GM12874 (cell line): ENCODE data around the gene CKS1B.

ENCODE experiments used
- TF ChIP-seq, protein P1 (sequence below): IDR thresholded peaks from 2 replicates; pipeline ENCODE4 v1.5.1; 2011; ENCODE audit warnings: low read depth, mild to moderate bottlenecking, control low read depth, low read length, moderate library complexity; ENCODE audit not compliant: insufficient read depth

The CKS1B gene

DNA sequence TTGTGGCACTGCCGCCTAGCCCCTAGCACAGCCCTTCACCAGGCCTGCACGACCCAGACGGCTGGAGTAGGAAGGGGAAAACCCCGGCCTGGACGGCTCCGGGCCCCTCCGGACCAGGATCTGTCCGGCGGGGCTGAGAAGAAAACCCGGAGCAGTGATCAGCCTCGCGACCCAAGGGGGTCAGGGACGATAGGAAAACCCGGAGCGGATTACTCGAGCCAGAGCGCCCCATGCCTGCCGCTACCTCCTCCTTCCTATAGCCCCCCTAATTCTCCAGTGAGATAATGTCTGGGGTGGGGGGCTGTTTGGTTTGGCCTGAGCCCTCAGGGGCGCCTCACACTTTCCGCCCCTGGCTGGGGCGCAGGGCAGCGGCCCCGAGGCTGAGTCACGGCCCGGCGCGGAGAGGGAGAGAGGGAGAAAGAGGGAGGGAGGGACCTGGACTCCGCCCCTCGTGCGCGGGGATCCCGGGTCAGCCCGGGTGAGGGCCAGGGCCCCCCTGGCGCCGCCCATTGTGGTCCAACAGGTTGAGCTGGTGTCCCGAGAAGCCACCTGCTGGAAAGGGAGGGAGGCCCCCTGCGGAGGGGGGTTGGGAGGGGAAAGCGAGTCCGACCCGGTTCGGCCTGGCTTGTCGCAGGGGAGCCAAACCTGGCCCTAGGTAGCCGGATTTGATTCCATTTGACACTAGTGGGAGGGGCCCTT, 26.4 kb downstream of the CKS1B start:
- TF ChIP-seq, protein P1, sequence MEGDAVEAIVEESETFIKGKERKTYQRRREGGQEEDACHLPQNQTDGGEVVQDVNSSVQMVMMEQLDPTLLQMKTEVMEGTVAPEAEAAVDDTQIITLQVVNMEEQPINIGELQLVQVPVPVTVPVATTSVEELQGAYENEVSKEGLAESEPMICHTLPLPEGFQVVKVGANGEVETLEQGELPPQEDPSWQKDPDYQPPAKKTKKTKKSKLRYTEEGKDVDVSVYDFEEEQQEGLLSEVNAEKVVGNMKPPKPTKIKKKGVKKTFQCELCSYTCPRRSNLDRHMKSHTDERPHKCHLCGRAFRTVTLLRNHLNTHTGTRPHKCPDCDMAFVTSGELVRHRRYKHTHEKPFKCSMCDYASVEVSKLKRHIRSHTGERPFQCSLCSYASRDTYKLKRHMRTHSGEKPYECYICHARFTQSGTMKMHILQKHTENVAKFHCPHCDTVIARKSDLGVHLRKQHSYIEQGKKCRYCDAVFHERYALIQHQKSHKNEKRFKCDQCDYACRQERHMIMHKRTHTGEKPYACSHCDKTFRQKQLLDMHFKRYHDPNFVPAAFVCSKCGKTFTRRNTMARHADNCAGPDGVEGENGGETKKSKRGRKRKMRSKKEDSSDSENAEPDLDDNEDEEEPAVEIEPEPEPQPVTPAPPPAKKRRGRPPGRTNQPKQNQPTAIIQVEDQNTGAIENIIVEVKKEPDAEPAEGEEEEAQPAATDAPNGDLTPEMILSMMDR: no peak

DNA sequence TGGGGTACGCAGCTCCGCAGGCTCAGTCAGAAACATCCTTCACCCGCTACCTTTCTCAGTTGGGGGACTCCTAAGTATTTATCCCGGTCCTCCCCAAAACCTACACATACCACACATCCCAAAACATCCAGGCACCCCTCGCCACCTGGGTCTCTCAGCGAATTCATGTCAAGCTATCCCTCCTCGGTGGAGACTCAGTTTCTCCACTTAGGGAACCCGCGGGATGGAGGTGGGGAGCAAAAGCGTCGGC, 26.9 kb downstream of the CKS1B start:
- TF ChIP-seq, protein P1: no peak

DNA sequence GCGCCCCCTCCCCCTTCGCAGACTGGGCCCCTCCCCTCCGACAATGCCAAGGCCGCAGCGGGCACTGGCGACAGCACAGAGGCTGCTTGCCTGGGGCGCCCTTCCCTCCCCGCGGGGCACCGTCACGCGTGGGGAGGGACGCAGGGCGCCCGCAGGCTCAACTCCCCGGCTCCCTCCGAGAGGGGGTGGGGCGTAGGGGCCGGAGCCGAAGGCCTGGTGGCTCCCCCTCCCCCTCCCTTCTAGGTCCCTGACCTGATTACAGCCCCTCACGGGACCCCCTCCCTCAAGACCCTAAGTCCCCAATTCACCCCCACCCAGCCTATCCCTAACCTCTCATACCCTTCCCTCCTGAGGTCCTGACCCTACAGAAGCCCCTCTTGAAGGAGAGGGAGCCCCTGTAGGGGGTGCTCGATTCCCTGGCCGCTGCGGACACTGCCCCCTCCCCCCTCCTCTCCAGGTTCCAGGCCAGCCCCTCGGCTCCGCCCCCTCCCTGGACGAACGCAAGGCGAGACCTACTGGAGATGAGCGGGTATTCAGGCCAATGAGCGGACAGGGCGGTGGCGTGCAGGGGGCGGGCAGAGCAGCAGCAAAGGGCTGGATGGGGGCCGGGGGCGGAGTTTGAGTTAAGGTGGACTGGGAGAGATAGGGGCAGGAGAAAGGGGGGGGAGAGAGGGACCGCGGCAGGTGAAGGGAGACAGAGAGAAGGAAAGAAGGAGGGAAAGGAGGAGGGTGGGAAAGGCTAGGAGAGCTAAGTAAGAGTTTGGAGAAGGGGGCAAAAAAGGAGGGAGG, 27.4 kb downstream of the CKS1B start:
- TF ChIP-seq, protein P1: peak; percentile 60

DNA sequence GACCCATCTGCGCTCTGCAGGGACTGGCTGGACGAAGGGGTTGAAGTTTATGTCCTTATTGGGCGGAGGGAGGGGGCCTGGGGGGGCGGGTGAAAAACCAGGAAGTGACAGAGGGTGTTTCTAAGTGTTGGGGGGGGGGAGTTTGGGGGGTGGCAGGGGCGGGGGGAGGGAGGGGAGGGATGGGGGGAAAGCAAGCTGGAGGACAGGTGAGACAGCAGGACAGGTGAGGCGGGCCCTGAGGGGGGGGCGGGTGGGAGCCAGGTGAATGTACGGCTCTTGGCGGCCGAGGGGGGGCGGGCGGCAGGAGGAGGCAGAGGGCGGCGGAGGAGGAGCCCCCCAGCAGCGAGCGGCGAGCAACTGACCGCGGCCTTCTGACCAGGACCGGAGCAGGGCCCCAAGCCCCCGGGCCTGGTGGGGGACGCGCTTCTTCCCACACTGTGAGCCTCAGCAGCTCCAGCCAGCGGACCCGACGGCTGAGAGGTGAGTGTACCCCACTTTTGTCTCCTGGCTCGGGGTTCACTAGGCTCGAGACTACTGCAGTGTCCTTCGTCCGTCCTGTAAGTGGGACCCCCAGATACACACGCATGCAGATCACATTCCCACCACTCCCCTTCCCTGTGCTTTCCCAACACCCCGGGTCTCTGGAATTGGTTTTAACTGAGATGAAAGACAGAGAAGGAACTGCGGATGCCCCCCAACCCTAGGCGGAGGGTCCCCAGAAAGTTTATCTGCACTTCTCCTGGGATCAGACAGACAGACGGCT, 28.2 kb downstream of the CKS1B start, which contains the start of gene ZBTB7B:
Gene ZBTB7B (plus strand): TSS at position 339 of the 763 bp plus-strand sequence. CDS start 11,859 bp downstream, outside the sequence.
- TF ChIP-seq, protein P1: no peak

DNA sequence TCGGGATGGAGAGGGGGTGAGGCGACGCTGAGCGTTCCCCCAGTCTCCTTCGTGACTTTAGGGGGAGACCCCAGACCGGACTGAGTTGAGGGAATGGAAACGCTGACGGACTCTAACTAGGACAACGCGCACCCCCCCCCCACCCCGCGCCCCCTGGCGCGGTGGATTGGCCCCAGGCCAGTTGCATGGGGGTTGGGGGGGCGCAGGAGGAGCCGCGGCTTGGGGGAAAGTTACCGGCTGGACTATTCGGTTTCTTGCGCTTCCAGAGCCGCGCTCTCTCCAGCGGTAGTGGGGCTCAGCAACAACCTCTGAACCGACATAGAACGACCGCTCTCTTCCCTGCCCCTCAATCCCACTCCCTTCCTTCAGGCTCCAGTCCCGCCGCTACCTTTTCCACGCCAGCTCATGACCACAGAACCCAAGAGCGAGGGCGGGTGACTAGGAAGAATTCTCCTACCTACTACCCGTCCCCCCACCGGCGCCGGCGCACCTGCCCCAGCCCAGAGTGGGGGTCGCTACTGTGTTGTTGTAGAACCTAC, 28.8 kb downstream of the CKS1B start:
- TF ChIP-seq, protein P1: no peak

DNA sequence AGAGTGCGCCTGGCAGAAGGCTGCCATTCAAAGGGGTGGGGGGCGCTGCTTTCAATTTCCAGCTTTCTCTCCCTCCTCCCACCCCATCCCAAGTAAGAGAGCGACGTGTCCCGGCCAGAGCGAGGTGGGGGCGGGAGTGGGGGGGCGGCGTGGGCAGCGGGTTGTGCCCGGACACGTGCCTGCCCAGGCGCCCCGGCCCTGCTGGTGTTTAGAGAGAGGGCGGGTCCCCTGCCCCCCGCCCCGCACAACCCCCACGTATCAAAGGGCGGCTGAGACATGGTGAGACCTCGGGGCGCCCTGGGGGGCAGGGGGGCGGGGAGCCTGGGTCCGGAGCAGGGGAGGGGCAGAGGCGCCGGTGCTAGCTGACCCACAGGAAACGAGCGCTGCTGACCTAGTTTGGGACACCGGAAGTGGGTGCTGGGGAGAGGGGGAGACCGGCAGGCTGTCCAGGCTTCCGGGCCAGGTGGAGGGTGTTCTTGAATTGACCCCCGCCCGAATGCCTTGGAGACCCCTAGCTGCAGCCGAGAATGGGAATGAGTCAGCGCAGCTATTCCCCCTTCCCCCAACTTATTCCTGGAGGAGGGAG, 29.4 kb downstream of the CKS1B start:
- TF ChIP-seq, protein P1: no peak
